Measurements from ENCODE around the gene RAB38.

Gene RAB38

DNA sequence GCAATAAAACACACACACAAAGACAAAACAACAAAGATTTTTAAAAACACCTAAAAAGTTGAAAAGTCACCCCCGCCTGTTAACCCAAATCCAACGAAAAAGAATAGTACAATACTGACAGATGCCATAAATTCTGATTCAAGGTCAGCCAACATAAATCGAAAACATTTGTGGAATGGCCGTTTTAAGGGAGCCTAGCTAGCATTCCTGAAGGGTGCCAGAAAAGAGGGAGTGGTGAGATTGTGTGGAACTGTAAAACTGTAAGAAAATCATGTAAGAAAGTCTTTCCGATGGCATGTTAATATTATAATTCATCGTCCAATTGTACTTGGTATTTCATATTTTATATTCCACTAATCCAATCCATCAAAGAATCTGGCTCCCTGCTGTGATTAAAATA lies 75.1 kb downstream of the RAB38 start:
- no peak overlapping the region for H3K4me3 ChIP-seq (ENCODE audit: low read depth, low read length)
- TF ChIP-seq, protein P1, sequence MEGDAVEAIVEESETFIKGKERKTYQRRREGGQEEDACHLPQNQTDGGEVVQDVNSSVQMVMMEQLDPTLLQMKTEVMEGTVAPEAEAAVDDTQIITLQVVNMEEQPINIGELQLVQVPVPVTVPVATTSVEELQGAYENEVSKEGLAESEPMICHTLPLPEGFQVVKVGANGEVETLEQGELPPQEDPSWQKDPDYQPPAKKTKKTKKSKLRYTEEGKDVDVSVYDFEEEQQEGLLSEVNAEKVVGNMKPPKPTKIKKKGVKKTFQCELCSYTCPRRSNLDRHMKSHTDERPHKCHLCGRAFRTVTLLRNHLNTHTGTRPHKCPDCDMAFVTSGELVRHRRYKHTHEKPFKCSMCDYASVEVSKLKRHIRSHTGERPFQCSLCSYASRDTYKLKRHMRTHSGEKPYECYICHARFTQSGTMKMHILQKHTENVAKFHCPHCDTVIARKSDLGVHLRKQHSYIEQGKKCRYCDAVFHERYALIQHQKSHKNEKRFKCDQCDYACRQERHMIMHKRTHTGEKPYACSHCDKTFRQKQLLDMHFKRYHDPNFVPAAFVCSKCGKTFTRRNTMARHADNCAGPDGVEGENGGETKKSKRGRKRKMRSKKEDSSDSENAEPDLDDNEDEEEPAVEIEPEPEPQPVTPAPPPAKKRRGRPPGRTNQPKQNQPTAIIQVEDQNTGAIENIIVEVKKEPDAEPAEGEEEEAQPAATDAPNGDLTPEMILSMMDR (IDR thresholded peaks at IDR 0.05; ENCODE audit: control insufficient read depth, extremely low read depth, insufficient read depth) = no peak
- no peak for DNase-seq (ENCODE audit: low read depth)

DNA sequence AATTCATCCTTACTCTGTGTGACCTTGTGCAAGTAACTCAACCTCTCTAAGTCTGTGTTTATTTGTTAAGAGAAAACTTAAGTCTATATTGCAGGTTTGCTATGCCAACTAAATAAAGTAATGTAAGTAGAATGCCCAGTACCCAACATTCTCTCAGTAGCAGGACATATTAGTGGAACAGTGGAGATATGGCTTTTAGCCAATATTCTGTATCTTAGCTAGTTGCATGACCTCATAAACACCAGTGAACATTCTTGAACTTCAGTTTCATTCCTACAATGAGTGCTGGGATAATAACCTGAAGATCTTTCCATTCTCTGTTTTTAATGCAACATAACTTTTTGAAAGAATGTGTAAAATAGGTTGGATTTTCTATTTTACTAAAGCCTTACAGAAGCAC lies 77.0 kb downstream of the RAB38 start:
- TF ChIP-seq, protein P1 (IDR thresholded peaks at IDR 0.05; ENCODE audit: control insufficient read depth, extremely low read depth, insufficient read depth) = no peak

DNA sequence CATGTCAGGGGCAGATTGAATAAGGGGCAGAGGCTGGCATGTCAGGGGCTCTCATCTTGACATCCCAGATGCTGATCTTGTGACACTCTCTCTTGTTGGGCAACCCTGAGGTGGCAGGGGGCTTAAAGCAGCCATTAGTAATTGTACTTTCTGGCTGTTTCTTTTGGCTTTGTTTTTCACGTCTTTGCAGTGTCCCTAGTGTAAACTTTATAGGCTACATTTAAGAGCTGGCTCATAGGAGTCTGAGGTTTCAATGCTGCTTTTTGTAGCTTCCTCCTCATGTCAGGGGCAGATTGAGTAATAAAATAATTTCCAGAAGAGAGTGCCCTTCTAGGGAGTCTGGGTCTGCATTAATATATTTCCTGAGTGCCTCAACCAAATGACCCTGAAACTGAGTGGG lies 86.1 kb downstream of the RAB38 start:
- no peak overlapping the region for H3K4me3 ChIP-seq (ENCODE audit: low read depth, low read length)
- TF ChIP-seq, protein P1 (IDR thresholded peaks at IDR 0.05; ENCODE audit: control insufficient read depth, extremely low read depth, insufficient read depth) = no peak
- DNase-seq (ENCODE audit: low read depth) = no peak

More for the DNA sequence above, 77.0 kb downstream of the RAB38 start:
- peak; percentile 17 for DNase-seq (ENCODE audit: low read depth)
- no peak overlapping the region for H3K4me3 ChIP-seq (ENCODE audit: low read depth, low read length)

DNA sequence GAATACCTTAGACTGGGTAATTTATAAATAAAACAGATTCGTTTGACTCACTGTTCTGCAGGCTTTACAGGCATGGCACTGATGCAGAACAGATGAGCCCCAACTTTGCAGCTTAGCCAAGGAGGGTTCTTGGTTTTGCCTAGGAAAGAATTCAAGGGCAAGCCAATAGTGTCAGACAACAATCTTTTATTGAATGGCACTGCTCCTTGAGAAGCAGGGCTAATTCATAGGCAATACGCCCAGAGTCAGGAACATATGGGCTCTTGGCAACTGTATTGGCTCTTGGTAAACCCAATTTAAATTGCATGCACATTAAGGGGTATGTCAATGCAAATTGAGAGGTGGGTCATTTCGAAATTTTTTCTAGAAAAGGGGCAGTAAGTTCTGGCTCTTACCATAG lies 87.9 kb downstream of the RAB38 start:
- H3K4me3 ChIP-seq (ENCODE audit: low read depth, low read length) = no peak overlapping the region
- DNase-seq (ENCODE audit: low read depth) = no peak
- TF ChIP-seq, protein P1 (IDR thresholded peaks at IDR 0.05; ENCODE audit: control insufficient read depth, extremely low read depth, insufficient read depth) = no peak

DNA sequence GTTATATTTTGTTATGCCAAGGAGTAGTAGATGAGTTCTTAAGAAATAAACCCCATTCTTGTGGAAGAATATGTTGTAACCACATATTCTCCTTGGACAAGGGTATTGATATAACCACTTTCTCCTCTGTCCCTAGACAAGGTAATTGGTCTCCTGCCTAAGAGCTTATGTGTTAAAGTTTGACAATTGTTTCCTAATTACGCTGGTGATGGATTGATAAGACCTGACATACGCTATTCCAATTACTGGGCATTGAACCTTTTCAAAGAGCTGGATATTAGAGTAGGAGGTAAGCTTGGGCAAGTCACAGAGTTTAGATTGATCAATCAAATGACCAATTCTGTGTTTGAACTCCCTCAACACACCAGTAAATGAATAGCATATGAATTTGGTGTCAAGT lies 88.9 kb downstream of the RAB38 start:
- no peak for DNase-seq (ENCODE audit: low read depth)
- H3K4me3 ChIP-seq (ENCODE audit: low read depth, low read length) = no peak overlapping the region
- TF ChIP-seq, protein P1 (IDR thresholded peaks at IDR 0.05; ENCODE audit: control insufficient read depth, extremely low read depth, insufficient read depth) = no peak

DNA sequence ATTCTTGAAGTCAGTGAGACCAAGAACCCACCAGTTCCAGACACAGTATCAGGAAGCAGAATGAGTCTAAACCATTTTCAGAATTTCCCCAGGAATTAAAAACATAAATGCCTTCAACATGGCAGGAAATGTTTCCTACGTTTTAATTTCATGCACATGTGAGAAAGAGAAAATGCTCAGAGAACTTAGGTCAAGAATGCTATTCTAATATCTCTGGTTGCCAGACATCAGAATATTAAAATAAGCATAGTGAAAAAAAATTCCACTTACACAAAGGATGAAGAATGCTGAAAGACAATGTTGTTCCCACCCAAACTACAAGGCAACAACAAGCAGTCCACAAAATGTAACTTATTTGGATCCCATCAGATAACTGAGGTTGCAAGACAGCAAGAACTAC lies 104.8 kb downstream of the RAB38 start:
- no peak overlapping the region for H3K4me3 ChIP-seq (ENCODE audit: low read depth, low read length)
- TF ChIP-seq, protein P1 (IDR thresholded peaks at IDR 0.05; ENCODE audit: control insufficient read depth, extremely low read depth, insufficient read depth) = no peak
- no peak for DNase-seq (ENCODE audit: low read depth)

DNA sequence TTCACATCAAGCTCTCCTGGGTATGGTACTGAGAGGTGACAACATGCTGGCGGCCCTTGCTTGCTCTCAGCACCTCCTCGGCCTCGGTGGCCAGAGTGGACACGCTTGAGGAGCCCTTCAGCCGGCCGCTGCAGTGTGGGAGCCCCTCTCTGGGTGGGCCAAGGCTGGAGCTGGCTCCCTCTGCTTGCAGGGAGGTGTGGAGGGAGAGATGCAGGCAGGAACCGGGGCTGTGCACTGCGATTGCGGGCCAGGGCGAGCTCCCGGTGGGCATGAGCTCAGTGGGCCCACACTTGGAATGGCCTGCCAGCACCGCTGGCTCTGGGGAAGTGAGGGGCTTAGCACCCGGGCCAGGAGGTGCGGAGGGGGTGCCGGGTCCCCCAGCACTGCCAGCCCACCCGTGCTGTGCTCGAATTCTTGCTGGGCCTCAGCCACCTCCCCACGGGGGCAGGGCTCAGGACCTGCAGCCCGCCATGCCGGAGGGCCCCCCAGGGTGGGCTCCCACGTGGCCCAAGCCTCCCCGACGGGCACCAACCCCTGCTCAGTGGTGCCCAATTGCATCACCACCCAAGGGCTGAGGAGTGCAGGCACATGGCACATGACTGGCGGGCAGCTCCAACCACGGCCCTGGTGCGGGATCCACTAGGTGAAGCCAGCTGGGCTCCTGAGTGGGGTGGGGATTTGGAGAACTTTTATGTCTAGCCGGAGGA lies 106.2 kb downstream of the RAB38 start:
- TF ChIP-seq, protein P1 (IDR thresholded peaks at IDR 0.05; ENCODE audit: control insufficient read depth, extremely low read depth, insufficient read depth) = no peak

More for the DNA sequence above, 106.2 kb downstream of the RAB38 start:
- no peak for DNase-seq (ENCODE audit: low read depth)
- H3K4me3 ChIP-seq (ENCODE audit: low read depth, low read length) = no peak overlapping the region
